ENCODE measurements around the gene COL4A6. TPM values are rescaled to one million over a fixed set of nuclear protein-coding genes. Genes with fewer than 3 reads are reported as not detected.

Gene COL4A6
- total and polyA plus RNA-seq, 2 donors (not counting 3 experiments of a cell fraction or from before 2014, with no cell fraction given): 0.49 to 0.62 TPM

- POLR2A ChIA-PET: no interaction called here
- Histone ChIP-seq H3K27ac (ENCODE audit: insufficient read depth, low read depth, low read length) (peak overlapping the region; percentile 44), H3K4me3 (replicated peaks in 1 of 3; ENCODE audit: insufficient read depth in 1 of 3, low read depth in 1 of 3, low read length in 3 of 3) (no peak overlapping the region)
Observed at GRCh38 chrX:108397627-108398391, 40.4 kb downstream of the COL4A6 start.

DNA sequence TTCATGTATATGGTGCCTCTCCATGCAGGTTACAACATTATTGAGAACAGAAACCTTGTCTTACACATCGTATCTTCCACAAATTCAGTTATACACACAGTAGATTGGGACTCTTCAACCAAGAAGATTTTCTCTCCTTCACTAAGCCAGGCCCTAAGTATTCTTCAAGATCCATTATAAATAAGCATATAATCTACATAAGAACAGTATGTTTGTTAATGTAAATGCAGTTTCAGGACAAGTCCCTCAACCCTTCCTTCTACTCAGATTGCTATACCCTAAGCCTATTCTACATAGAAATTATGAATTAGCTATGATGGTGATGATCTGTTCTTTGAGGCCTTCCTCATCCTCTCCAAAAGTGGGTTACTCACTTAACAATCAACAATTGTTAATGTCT is 41.2 kb downstream of the COL4A6 start:
- ChIA-PET CTCF (no interaction called here), POLR2A (no interaction called here)
- Histone ChIP-seq H3K4me1 (ENCODE audit: control insufficient read depth, extremely low read depth, insufficient read depth, low read length) (peaks cover 36% of the 10 kb centered on the region), H3K9ac (replicated peaks; ENCODE audit: extremely low read depth, insufficient read depth, low read length) (no peak overlapping the region), H2AFZ (ENCODE audit: low read depth, low read length) (no peak overlapping the region), H3K9me1 (replicated peaks; ENCODE audit: control insufficient read depth, extremely low read depth, insufficient read depth, low read length) (no peaks in the 10 kb centered on the region), H3K4me2 (ENCODE audit: insufficient read depth, low read length) (peak overlapping the region; percentile 36), H3K4me3 (replicated peaks in 1 of 3; ENCODE audit: insufficient read depth in 1 of 3, low read depth in 1 of 3, low read length in 3 of 3) (no peak overlapping the region), H3K9me3 (replicated peaks; ENCODE audit: control insufficient read depth, insufficient read depth, low read length) (no peaks in the 10 kb centered on the region), H3K27me3 (ENCODE audit: control insufficient read depth in 2 of 2, insufficient read depth in 2 of 2, low read length in 2 of 2) (no peaks in the 10 kb centered on the region), H4K20me1 (replicated peaks; ENCODE audit: control insufficient read depth, extremely low read depth, insufficient read depth, low read length) (no peaks in the 10 kb centered on the region), H3K27ac (ENCODE audit: insufficient read depth, low read depth, low read length) (peak overlapping the region; percentile 28), H3K36me3 (ENCODE audit: control insufficient read depth in 2 of 2, extremely low read depth in 1 of 2, insufficient read depth in 2 of 2, low read length in 2 of 2) (no peaks in the 10 kb centered on the region), H3K79me2 (ENCODE audit: control insufficient read depth, insufficient read depth, low read length) (no peaks in the 10 kb centered on the region)
- TF ChIP-seq POLR2A (IDR thresholded peaks at IDR 0.05; ENCODE audit: low read depth, low read length): no peak
- TF ChIP-seq, protein P1, sequence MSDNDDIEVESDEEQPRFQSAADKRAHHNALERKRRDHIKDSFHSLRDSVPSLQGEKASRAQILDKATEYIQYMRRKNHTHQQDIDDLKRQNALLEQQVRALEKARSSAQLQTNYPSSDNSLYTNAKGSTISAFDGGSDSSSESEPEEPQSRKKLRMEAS (IDR thresholded peaks at IDR 0.05; ENCODE audit: insufficient read depth, insufficient read length): no peak
- no peak for TF ChIP-seq POLR2AphosphoS5 (IDR thresholded peaks at IDR 0.05; ENCODE audit: insufficient read depth, low read depth, low read length)
- no peak for TF ChIP-seq MYC (IDR thresholded peaks at IDR 0.05; ENCODE audit: low read depth, low read length)
- TF ChIP-seq JUN (IDR thresholded peaks at IDR 0.05; ENCODE audit: borderline replicate concordance, insufficient read depth, insufficient read length, low read depth): no peak
- no peak for TF ChIP-seq GATA2 (IDR thresholded peaks at IDR 0.05; ENCODE audit: insufficient read depth, insufficient read length, low read depth, low read length)
- no peak for TF ChIP-seq EZH2 (IDR thresholded peaks at IDR 0.05; ENCODE audit: borderline replicate concordance, low read depth, low read length, severe bottlenecking)
- TF ChIP-seq FOS (IDR thresholded peaks at IDR 0.05; ENCODE audit: borderline replicate concordance, insufficient read depth, low read length): no peak
- no peak for TF ChIP-seq CTCF (IDR thresholded peaks at IDR 0.05; ENCODE audit: extremely low read depth in 1 of 2, insufficient read depth in 1 of 2, low read depth in 1 of 2, low read length in 2 of 2)
- FAIRE-seq (no peak), DNase-seq (ENCODE audit: low read depth, low spot score) (no peak)
- intact Hi-C loops (cut with micrococcal nuclease): no loop called here
- dilution Hi-C loops (cut with MboI; ENCODE audit: extremely low pct_ligation_motif_present, low sequenced_read_pairs): no loop called here
- BruUV-seq (replicated peaks): TSS peak; percentile 76

More at GRCh38 chrX:108397627-108398391, 40.4 kb downstream of the COL4A6 start:
- H3K4me1 ChIP-seq (ENCODE audit: control insufficient read depth, extremely low read depth, insufficient read depth, low read length): peaks cover 36% of the 10 kb centered on the region
- H3K9me1 ChIP-seq (replicated peaks; ENCODE audit: control insufficient read depth, extremely low read depth, insufficient read depth, low read length): no peaks in the 10 kb centered on the region
- DNase-seq (ENCODE audit: low read depth, low spot score) (peak; percentile 38), FAIRE-seq (peak; percentile 67)
- BruUV-seq (replicated peaks): TSS peak; percentile 95
- H3K79me2 ChIP-seq (ENCODE audit: control insufficient read depth, insufficient read depth, low read length): no peaks in the 10 kb centered on the region
- H3K9me3 ChIP-seq (replicated peaks; ENCODE audit: control insufficient read depth, insufficient read depth, low read length): no peaks in the 10 kb centered on the region
- H3K27me3 ChIP-seq (ENCODE audit: control insufficient read depth in 2 of 2, insufficient read depth in 2 of 2, low read length in 2 of 2): no peaks in the 10 kb centered on the region
- TF ChIP-seq GATA2 (IDR thresholded peaks at IDR 0.05; ENCODE audit: insufficient read depth, insufficient read length, low read depth, low read length) (peak; percentile 81), POLR2A (IDR thresholded peaks at IDR 0.05; ENCODE audit: low read depth, low read length) (no peak), FOS (IDR thresholded peaks at IDR 0.05; ENCODE audit: borderline replicate concordance, insufficient read depth, low read length) (peak; percentile 79), JUN (IDR thresholded peaks at IDR 0.05; ENCODE audit: borderline replicate concordance, insufficient read depth, insufficient read length, low read depth) (peak; percentile 26)
- H4K20me1 ChIP-seq (replicated peaks; ENCODE audit: control insufficient read depth, extremely low read depth, insufficient read depth, low read length): no peaks in the 10 kb centered on the region
- H3K36me3 ChIP-seq (ENCODE audit: control insufficient read depth in 2 of 2, extremely low read depth in 1 of 2, insufficient read depth in 2 of 2, low read length in 2 of 2): no peaks in the 10 kb centered on the region
- intact Hi-C loops (cut with micrococcal nuclease) (loop anchor here (2.0 kb wide), 1 partner anchor 43 kb away; no protein-coding TSS in a partner anchor), dilution Hi-C loops (cut with MboI; ENCODE audit: extremely low pct_ligation_motif_present, low sequenced_read_pairs) (no loop called here)
- peak overlapping the region; percentile 14 for H3K9ac ChIP-seq (replicated peaks; ENCODE audit: extremely low read depth, insufficient read depth, low read length)
- CTCF ChIA-PET: interaction anchor here (1.1 kb wide), 1 partner anchor 173 kb away, joined by 3 read pairs; no protein-coding TSS in a partner anchor
- peak overlapping the region; percentile 47 for H3K4me2 ChIP-seq (ENCODE audit: insufficient read depth, low read length)
- H2AFZ ChIP-seq (ENCODE audit: low read depth, low read length): peak overlapping the region; percentile 42

All from endothelial cell of umbilical vein (primary cell).